ENCODE results near the gene EGF. TPM values are rescaled to one million over a fixed set of nuclear protein-coding genes. Genes with fewer than 3 reads are reported as not detected.
"Not testable (repeated sequence)": the region's sequence is repeated elsewhere in the genome, so short reads cannot be mapped to it uniquely, and the experiment has no call there.

EGF gene
- total RNA-seq, 1 donor from 2014 or later = 6.6 TPM

- no peaks in the 10 kb centered on the region for H3K36me3 Mint-ChIP-seq
Observed at GRCh38 chr4:109875106-109875505, 37.6 kb upstream of the EGF start.

GRCh38 chr4:109875553-109875952, 37.1 kb upstream of the EGF start:
- DNase-seq (ENCODE audit: low spot score); H3K9ac ChIP-seq; H3K4me3 ChIP-seq; H3K9me3 Mint-ChIP-seq; H4K20me1 ChIP-seq (ENCODE audit: low read depth); H3K36me3 ChIP-seq; H3K27me3 ChIP-seq; H3K4me1 ChIP-seq; H3K27me3 Mint-ChIP-seq (ENCODE audit: insufficient read depth, low read depth); H3K79me2 ChIP-seq (ENCODE audit: low read depth); H3K36me3 Mint-ChIP-seq; H3K9me3 ChIP-seq (ENCODE audit: low read depth); H2AFZ ChIP-seq (replicated peaks); H3K27ac ChIP-seq; H3K4me3 Mint-ChIP-seq; H3K4me2 ChIP-seq; H3K27ac Mint-ChIP-seq; H3K4me1 Mint-ChIP-seq; H3F3A ChIP-seq (ENCODE audit: low read depth): not testable (repeated sequence)

More at GRCh38 chr4:109875106-109875505, 37.6 kb upstream of the EGF start:
- H3K27me3 ChIP-seq = no peaks in the 10 kb centered on the region
- peaks cover 3% of the 10 kb centered on the region for H3K27me3 Mint-ChIP-seq (ENCODE audit: insufficient read depth, low read depth)
- H3K9ac ChIP-seq = no peak overlapping the region
- H2AFZ ChIP-seq (replicated peaks) = no peak overlapping the region
- no peaks in the 10 kb centered on the region for H3K9me3 ChIP-seq (ENCODE audit: low read depth)
- H3K27ac ChIP-seq = no peak overlapping the region
- H4K20me1 ChIP-seq (ENCODE audit: low read depth) = no peaks in the 10 kb centered on the region
- H3K4me3 Mint-ChIP-seq = no peak overlapping the region
- H3K4me2 ChIP-seq = no peak overlapping the region
- no peaks in the 10 kb centered on the region for H3F3A ChIP-seq (ENCODE audit: low read depth)
- DNase-seq (ENCODE audit: low spot score) = no peak
- no peaks in the 10 kb centered on the region for H3K79me2 ChIP-seq (ENCODE audit: low read depth)
- H3K27ac Mint-ChIP-seq = no peak overlapping the region
- no peak overlapping the region for H3K4me3 ChIP-seq
- no peaks in the 10 kb centered on the region for H3K4me1 Mint-ChIP-seq
- H3K9me3 Mint-ChIP-seq = peaks cover 8% of the 10 kb centered on the region
- no peaks in the 10 kb centered on the region for H3K4me1 ChIP-seq
- TF ChIP-seq EZH2phosphoT487 (IDR thresholded peaks at IDR 0.05) (no peak), EZH2 (IDR thresholded peaks at IDR 0.05) (no peak), CTCF (IDR thresholded peaks at IDR 0.05) (no peak)
- no peaks in the 10 kb centered on the region for H3K36me3 ChIP-seq

- Histone ChIP-seq H3K4me3 (no peak overlapping the region), H3K9ac (no peak overlapping the region), H3K9me3 (ENCODE audit: low read depth) (no peaks in the 10 kb centered on the region), H2AFZ (replicated peaks) (no peak overlapping the region), H3K27me3 (no peaks in the 10 kb centered on the region), H3K79me2 (ENCODE audit: low read depth) (no peaks in the 10 kb centered on the region), H3K4me1 (no peaks in the 10 kb centered on the region), H3K27ac (no peak overlapping the region), H3K36me3 (no peaks in the 10 kb centered on the region), H3K4me2 (no peak overlapping the region), H4K20me1 (ENCODE audit: low read depth) (no peaks in the 10 kb centered on the region), H3F3A (ENCODE audit: low read depth) (no peaks in the 10 kb centered on the region)
- TF ChIP-seq EZH2phosphoT487 (IDR thresholded peaks at IDR 0.05) = no peak
- TF ChIP-seq EZH2 (IDR thresholded peaks at IDR 0.05) = no peak
- TF ChIP-seq CTCF (IDR thresholded peaks at IDR 0.05) = no peak
- no peak overlapping the region for H3K4me3 Mint-ChIP-seq
- no peaks in the 10 kb centered on the region for H3K4me1 Mint-ChIP-seq
- no peaks in the 10 kb centered on the region for H3K36me3 Mint-ChIP-seq
- H3K9me3 Mint-ChIP-seq = peaks cover 8% of the 10 kb centered on the region
- no peak for DNase-seq (ENCODE audit: low spot score)
- no peak overlapping the region for H3K27ac Mint-ChIP-seq
- peaks cover 5% of the 10 kb centered on the region for H3K27me3 Mint-ChIP-seq (ENCODE audit: insufficient read depth, low read depth)
Observed at GRCh38 chr4:109876634-109877265, 35.9 kb upstream of the EGF start.

- Histone ChIP-seq H3K79me2 (ENCODE audit: low read depth) (no peaks in the 10 kb centered on the region), H3K9me3 (ENCODE audit: low read depth) (no peaks in the 10 kb centered on the region), H3K36me3 (no peaks in the 10 kb centered on the region), H3K27me3 (no peaks in the 10 kb centered on the region), H3F3A (ENCODE audit: low read depth) (no peaks in the 10 kb centered on the region), H3K4me2 (no peak overlapping the region), H3K9ac (no peak overlapping the region), H3K27ac (no peak overlapping the region), H3K4me1 (no peaks in the 10 kb centered on the region), H3K4me3 (no peak overlapping the region), H4K20me1 (ENCODE audit: low read depth) (no peaks in the 10 kb centered on the region), H2AFZ (replicated peaks) (no peak overlapping the region)
- Mint-ChIP-seq H3K4me3 (no peak overlapping the region), H3K27ac (no peak overlapping the region), H3K9me3 (peaks cover 8% of the 10 kb centered on the region), H3K27me3 (ENCODE audit: insufficient read depth, low read depth) (peaks cover 2% of the 10 kb centered on the region), H3K36me3 (no peaks in the 10 kb centered on the region), H3K4me1 (no peaks in the 10 kb centered on the region)
- DNase-seq (ENCODE audit: low spot score) = no peak
- TF ChIP-seq EZH2phosphoT487 (IDR thresholded peaks at IDR 0.05) = no peak
- no peak for TF ChIP-seq CTCF (IDR thresholded peaks at IDR 0.05)
- TF ChIP-seq EZH2 (IDR thresholded peaks at IDR 0.05) = no peak
Observed at GRCh38 chr4:109877400-109877799, 35.3 kb upstream of the EGF start.

Data from neural progenitor cell (in vitro differentiated cells).